HG02840 (cell line): ENCODE results near the gene AKAP7.

Experiments
- ATAC-seq: cut with Tn5 transposase; IDR thresholded peaks from one replicate; pipeline ENCODE4 v1.9.1; 2021; ENCODE audit warnings: mild to moderate bottlenecking, moderate library complexity, moderate number of reproducible peaks; ENCODE audit not compliant: unreplicated experiment, low FRiP score

The AKAP7 gene

GRCh38 chr6:131132360-131132759 lies 2.9 kb upstream of the AKAP7 start:
- no peak for ATAC-seq

GRCh38 chr6:131134220-131134979 lies 867 bp upstream of the AKAP7 start:
- no peak for ATAC-seq

- no peak for ATAC-seq
Measured at GRCh38 chr6:131134980-131135243, 355 bp upstream of the AKAP7 start.

- peak; percentile 5 for ATAC-seq
Measured at GRCh38 chr6:131136021-131136786, 937 bp downstream of the AKAP7 start.

GRCh38 chr6:131139599-131139998 lies 4.3 kb downstream of the AKAP7 start:
- ATAC-seq: no peak

- no peak for ATAC-seq
Measured at GRCh38 chr6:131143319-131143718, 8.1 kb downstream of the AKAP7 start.

GRCh38 chr6:131146865-131147264 lies 11.6 kb downstream of the AKAP7 start:
- ATAC-seq: no peak

- ATAC-seq: no peak
Measured at GRCh38 chr6:131156411-131156810, 21.1 kb downstream of the AKAP7 start.

- ATAC-seq: no peak
Measured at GRCh38 chr6:131159578-131159977, 24.3 kb downstream of the AKAP7 start.

GRCh38 chr6:131160254-131160758 lies 25.0 kb downstream of the AKAP7 start:
- no peak for ATAC-seq

- ATAC-seq: no peak
Measured at GRCh38 chr6:131161987-131162386, 26.7 kb downstream of the AKAP7 start.

- no peak for ATAC-seq
Measured at GRCh38 chr6:131163886-131164285, 28.6 kb downstream of the AKAP7 start.

- ATAC-seq: no peak
Measured at GRCh38 chr6:131164506-131164905, 29.2 kb downstream of the AKAP7 start.

GRCh38 chr6:131167773-131168172 lies 32.5 kb downstream of the AKAP7 start:
- no peak for ATAC-seq

- ATAC-seq: no peak
Measured at GRCh38 chr6:131169613-131170012, 34.3 kb downstream of the AKAP7 start.

GRCh38 chr6:131172222-131172621 lies 37.0 kb downstream of the AKAP7 start:
- ATAC-seq: no peak

GRCh38 chr6:131173680-131174079 lies 38.4 kb downstream of the AKAP7 start:
- no peak for ATAC-seq

GRCh38 chr6:131175564-131175963 lies 40.3 kb downstream of the AKAP7 start:
- no peak for ATAC-seq

- no peak for ATAC-seq
Measured at GRCh38 chr6:131177996-131178395, 42.7 kb downstream of the AKAP7 start.

GRCh38 chr6:131182991-131183425 lies 47.7 kb downstream of the AKAP7 start:
- ATAC-seq: no peak

GRCh38 chr6:131183427-131184095 lies 48.3 kb downstream of the AKAP7 start:
- ATAC-seq: no peak
